ENCODE measurements around the gene OR1J4. TPM values are rescaled to one million over a fixed set of nuclear protein-coding genes. Genes with fewer than 3 reads are reported as not detected.

OR1J4 gene, protein sequence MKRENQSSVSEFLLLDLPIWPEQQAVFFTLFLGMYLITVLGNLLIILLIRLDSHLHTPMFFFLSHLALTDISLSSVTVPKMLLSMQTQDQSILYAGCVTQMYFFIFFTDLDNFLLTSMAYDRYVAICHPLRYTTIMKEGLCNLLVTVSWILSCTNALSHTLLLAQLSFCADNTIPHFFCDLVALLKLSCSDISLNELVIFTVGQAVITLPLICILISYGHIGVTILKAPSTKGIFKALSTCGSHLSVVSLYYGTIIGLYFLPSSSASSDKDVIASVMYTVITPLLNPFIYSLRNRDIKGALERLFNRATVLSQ
- not detected for total RNA-seq

DNA sequence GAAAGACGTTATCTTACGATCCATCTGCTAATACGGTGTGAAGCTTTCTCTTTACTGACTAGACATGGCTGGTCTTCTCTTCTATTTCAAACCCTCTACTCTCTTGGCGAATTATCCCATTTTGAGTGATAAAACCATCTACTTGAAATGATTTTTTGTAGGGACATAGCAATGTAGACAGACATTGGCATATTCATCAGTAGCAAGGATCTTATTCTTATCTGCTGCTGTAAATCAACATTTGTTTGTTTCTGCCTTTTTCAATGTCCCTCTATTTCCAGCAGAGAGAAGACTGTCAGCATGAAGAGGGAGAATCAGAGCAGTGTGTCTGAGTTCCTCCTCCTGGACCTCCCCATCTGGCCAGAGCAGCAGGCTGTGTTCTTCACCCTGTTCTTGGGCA is at the start of gene OR1J4:
Gene OR1J4 (plus strand): TSS at position 301 of the 400 bp plus-strand sequence. CDS start 0 bp downstream, at position 301.

DNA sequence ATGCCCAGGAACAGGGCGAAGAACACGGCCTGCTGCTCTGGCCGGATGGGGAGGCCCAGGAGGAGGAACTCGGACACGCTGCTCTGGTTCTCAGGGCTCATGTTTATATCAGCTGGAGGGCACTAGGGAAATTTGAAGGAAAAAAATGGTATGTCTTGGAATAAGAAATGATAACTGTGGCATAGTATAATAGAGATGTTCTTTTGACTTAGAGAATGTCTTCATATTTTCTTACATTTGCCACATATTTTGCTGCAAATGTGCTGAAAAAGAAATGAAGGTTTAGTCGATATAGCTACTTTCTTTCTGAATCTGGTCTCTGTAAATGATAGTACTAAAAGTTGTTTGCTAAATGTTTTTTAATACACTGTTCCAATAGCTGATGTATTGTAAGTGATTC is 41.1 kb upstream of the OR1J4 start, which contains the start of gene OR1J1:
Gene OR1J1 (minus strand): TSS at position 101 of the 400 bp plus-strand sequence. CDS start 0 bp downstream, at position 101.

DNA sequence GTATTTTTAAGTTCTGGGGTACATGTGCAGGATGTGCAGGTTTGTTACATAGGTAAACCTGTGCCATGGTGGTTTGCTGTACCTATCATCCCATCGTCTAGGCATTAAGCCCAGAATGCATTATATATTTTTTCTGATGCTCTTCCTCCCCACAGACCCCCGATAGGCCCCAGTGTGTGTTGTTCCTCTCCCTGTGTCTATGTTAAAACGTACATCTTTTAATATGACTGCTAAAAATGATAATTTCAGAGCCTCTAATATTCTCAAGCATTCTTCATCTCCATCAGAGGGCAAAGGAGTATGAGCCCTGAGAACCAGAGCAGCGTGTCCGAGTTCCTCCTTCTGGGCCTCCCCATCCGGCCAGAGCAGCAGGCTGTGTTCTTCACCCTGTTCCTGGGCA is 8.4 kb upstream of the OR1J4 start, which contains the start of gene OR1J2:
Gene OR1J2 (plus strand): TSS at position 301 of the 400 bp plus-strand sequence. CDS start 0 bp downstream, at position 301.

DNA sequence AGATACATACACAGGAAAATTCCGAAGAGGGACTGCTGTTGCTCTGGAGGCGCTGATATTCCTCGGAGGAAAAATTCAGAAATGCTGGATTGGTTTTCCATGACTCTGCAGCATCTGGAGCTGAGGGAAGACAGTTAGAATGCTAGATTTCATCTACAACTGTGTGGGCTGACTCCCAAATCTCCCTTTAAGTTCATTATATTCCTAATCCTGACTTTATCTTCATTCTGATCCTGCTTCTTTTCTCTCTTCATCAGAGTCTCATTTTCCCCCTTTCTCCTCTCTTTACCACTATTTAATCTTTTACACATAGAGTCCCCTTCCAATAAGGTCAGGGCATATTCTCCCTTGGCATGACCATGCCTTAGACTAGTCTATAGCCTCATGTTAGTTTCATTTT is 8.3 kb downstream of the OR1J4 start, which contains the start of gene OR1N1:
Gene OR1N1 (minus strand): TSS at position 101 of the 400 bp plus-strand sequence. CDS start 0 bp downstream, at position 101.

DNA sequence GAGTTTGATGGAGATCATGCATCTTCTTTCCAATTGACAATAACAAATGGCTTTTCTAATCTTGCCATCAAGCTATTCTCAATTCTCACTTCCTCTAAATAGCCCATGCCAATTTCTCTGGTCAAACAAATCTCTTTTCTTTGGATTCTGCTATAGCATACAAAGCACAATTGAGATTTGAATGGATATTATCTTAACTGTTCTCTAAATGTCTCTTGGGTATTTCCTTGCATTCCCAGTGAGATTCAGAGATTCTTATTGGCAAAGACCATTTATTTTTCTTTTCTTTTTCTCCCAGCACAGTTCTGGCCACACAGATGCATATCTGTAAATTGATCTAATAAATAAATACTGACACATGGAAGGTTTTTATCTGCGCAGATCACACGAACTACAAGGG is 33.9 kb downstream of the OR1J4 start, which contains the start of gene OR1N2:
Gene OR1N2 (plus strand): TSS at position 301 of the 400 bp plus-strand sequence. CDS start 100 bp downstream, outside the sequence.

Other genes with a start within 250 kb of the OR1J4 start
- not detected for gene PTGS1, start 148.1 kb upstream of the OR1J4 start, total RNA-seq
- gene OR1J1, start 41.2 kb upstream of the OR1J4 start, total RNA-seq = not detected
- gene OR1J2, start 8.3 kb upstream of the OR1J4 start, total RNA-seq = not detected
- gene OR1N1, start 8.2 kb downstream of the OR1J4 start, total RNA-seq = not detected
- not detected for gene OR1N2, start 34.0 kb downstream of the OR1J4 start, total RNA-seq
- not detected for gene OR1L8, start 64.2 kb downstream of the OR1J4 start, total RNA-seq
- gene OR1Q1, start 95.6 kb downstream of the OR1J4 start, total RNA-seq = not detected
- not detected for gene OR1B1, start 138.5 kb downstream of the OR1J4 start, total RNA-seq
- not detected for gene OR1L1, start 142.6 kb downstream of the OR1J4 start, total RNA-seq
- gene OR1L3, start 156.0 kb downstream of the OR1J4 start, total RNA-seq = not detected
- not detected for gene OR1L4, start 204.8 kb downstream of the OR1J4 start, total RNA-seq
- not detected for gene OR1L6, start 223.2 kb downstream of the OR1J4 start, total RNA-seq